HG03196 (cell line): ENCODE results near the gene MSL1.

Experiments
- ATAC-seq: cut with Tn5 transposase; IDR thresholded peaks from one replicate; pipeline ENCODE4 v1.9.1; 2021; ENCODE audit not compliant: unreplicated experiment

MSL1 gene

GRCh38 chr17:40091691-40092397, 29.9 kb upstream of the MSL1 start:
- no peak for ATAC-seq

- ATAC-seq, result no peak
Measured at GRCh38 chr17:40092581-40092980, 29.2 kb upstream of the MSL1 start.

GRCh38 chr17:40093005-40093579, 28.7 kb upstream of the MSL1 start:
- no peak for ATAC-seq

- ATAC-seq, result no peak
Measured at GRCh38 chr17:40093580-40094201, 28.1 kb upstream of the MSL1 start.

GRCh38 chr17:40094874-40095273, 26.9 kb upstream of the MSL1 start:
- ATAC-seq, result no peak

- ATAC-seq, result no peak
Measured at GRCh38 chr17:40095351-40095943, 26.3 kb upstream of the MSL1 start.

- peak; percentile 48 for ATAC-seq
Measured at GRCh38 chr17:40095944-40096791, 25.6 kb upstream of the MSL1 start.

GRCh38 chr17:40097087-40097486, 24.7 kb upstream of the MSL1 start:
- ATAC-seq, result no peak

GRCh38 chr17:40097931-40098845, 23.6 kb upstream of the MSL1 start:
- ATAC-seq, result no peak

GRCh38 chr17:40098846-40099618, 22.7 kb upstream of the MSL1 start:
- ATAC-seq, result peak; percentile 46

GRCh38 chr17:40099619-40100418, 22.0 kb upstream of the MSL1 start:
- no peak for ATAC-seq

GRCh38 chr17:40100419-40100668, 21.4 kb upstream of the MSL1 start, which contains the start of gene NR1D1:
NR1D1 (minus strand) TSS chr17:40100589; CDS start chr17:40100094, 495 bp downstream.
- no peak for ATAC-seq

- ATAC-seq, result peak; percentile 28
Measured at GRCh38 chr17:40100669-40101366, 21.0 kb upstream of the MSL1 start.

- ATAC-seq, result no peak
Measured at GRCh38 chr17:40101367-40102210, 20.2 kb upstream of the MSL1 start.

- ATAC-seq, result no peak
Measured at GRCh38 chr17:40103071-40103661, 18.6 kb upstream of the MSL1 start.

GRCh38 chr17:40103688-40104087, 18.1 kb upstream of the MSL1 start:
- no peak for ATAC-seq
